PC-9 (cell line): ENCODE data around the gene TM9SF1. TPM values are rescaled to one million over a fixed set of nuclear protein-coding genes. Genes with fewer than 3 reads are reported as not detected.

Source experiments
- BruUV-seq: library from RNA; stranded (reverse); fragments of 400-500 nt; replicated peaks from 2 replicates; lab custom pipeline; 2021; lab: Mats Ljungman, UMichigan
- CTCF ChIA-PET: fragments of 300-600 bp; sonication (Branson Sonifier 250); formaldehyde crosslinking; loops from one replicate; lab custom pipeline; 2022; ENCODE audit warnings: antibody characterized with exemption; lab: Charles Lee
- POLR2A ChIA-PET: fragments of 300-600 bp; sonication (Branson Sonifier 250); formaldehyde crosslinking; loops from one replicate; lab custom pipeline; 2022; ENCODE audit warnings: antibody characterized with exemption; ENCODE audit not compliant: unreplicated experiment; lab: Charles Lee
- DNase-seq, 2 experiments: peaks; one replicate each; pipeline versions ENCODE4 v3.0.0 to v3.0.0-alpha.2; 2015 to 2022; ENCODE audit warnings: mixed read lengths in 1 of 2
- H2AFZ ChIP-seq: fragments of 200-600 bp; sonication (generic); 2 replicates; pipeline ENCODE4 v1.8.1; 2017; ENCODE audit warnings: antibody characterized with exemption
- H3F3A ChIP-seq: fragments of 200-600 bp; sonication (generic); 2 replicates; pipeline ENCODE4 v1.8.1; 2017; ENCODE audit warnings: antibody characterized with exemption, mild to moderate bottlenecking, low read depth; ENCODE audit not compliant: insufficient read depth
- H3K27ac ChIP-seq: fragments of 200-600 bp; sonication (generic); 2 replicates; pipeline ENCODE4 v1.6.1; 2016; ENCODE audit warnings: mixed run types
- H3K27me3 ChIP-seq: fragments of 200-600 bp; sonication (generic); 2 replicates; pipeline ENCODE4 v1.6.1; 2016; ENCODE audit warnings: low read depth, mixed run types; ENCODE audit not compliant: insufficient read depth
- H3K36me3 ChIP-seq: fragments of 200-600 bp; sonication (generic); 2 replicates; pipeline ENCODE4 v1.6.1; 2016; ENCODE audit warnings: low read depth, mixed run types
- H3K4me1 ChIP-seq: fragments of 200-600 bp; sonication (generic); replicated peaks from 2 replicates; pipeline ENCODE4 v1.6.1; 2016; ENCODE audit warnings: mixed run types; ENCODE audit not compliant: insufficient read depth
- H3K4me2 ChIP-seq: fragments of 200-600 bp; sonication (generic); 2 replicates; pipeline ENCODE4 v1.6.1; 2017; ENCODE audit warnings: mixed run types
- H3K4me3 ChIP-seq: fragments of 200-600 bp; sonication (generic); 2 replicates; pipeline ENCODE4 v1.6.1; 2016; ENCODE audit warnings: mixed run types
- H3K79me2 ChIP-seq: fragments of 200-600 bp; sonication (generic); 2 replicates; pipeline ENCODE4 v1.6.1; 2017; ENCODE audit warnings: low read depth, mixed run types
- H3K9me2 ChIP-seq: fragments of 200-600 bp; sonication (generic); 2 replicates; pipeline ENCODE4 v1.8.1; 2017; ENCODE audit warnings: mild to moderate bottlenecking; ENCODE audit not compliant: insufficient read depth
- H3K9me3 ChIP-seq: fragments of 200-600 bp; sonication (generic); 2 replicates; pipeline ENCODE4 v1.8.1; 2016; ENCODE audit warnings: low read depth; ENCODE audit not compliant: insufficient read depth
- H4K20me1 ChIP-seq: fragments of 200-600 bp; sonication (generic); 2 replicates; pipeline ENCODE4 v1.8.1; 2017; ENCODE audit not compliant: insufficient read depth
- CTCF ChIP-seq: fragments of 200-600 bp; sonication (generic); conservative IDR thresholded peaks from 2 replicates; pipeline ENCODE4 v1.6.1; 2017; ENCODE audit warnings: mixed run types, antibody characterized with exemption, mild to moderate bottlenecking, moderate library complexity
- EZH2 ChIP-seq: fragments of 200-600 bp; sonication (generic); IDR thresholded peaks from 2 replicates; pipeline ENCODE4 v1.8.0; 2017; ENCODE audit warnings: antibody characterized with exemption, low read depth
- intact Hi-C: fragments of 100-400 bp; cut with micrococcal nuclease; formaldehyde crosslinking; loops from one replicate; pipeline ENCODE4 v1.10.0; 2022; ENCODE audit not compliant: unreplicated experiment
- total RNA-seq: library from RNA; stranded (reverse); gene quantifications from 2 replicates; pipeline ENCODE4 v1.2.3, GENCODE V29; 2021

The TM9SF1 gene
- total RNA-seq, 1 experiment from 2014 or later, result 37.3 TPM

GRCh38 chr14:24146453-24146977 lies 48.7 kb downstream of the TM9SF1 start, which contains the start of gene PSME2:
TSS of gene PSME2 (minus strand) at chr14:24146610. CDS start at chr14:24146581, 29 bp downstream.
- Histone ChIP-seq H3K9me3 (no peaks in the 10 kb centered on the region), H2AFZ (peak within 1 kb of the TSS; percentile 79), H3K36me3 (no peaks in the 10 kb centered on the region; the same call in 1 of the 2 replicates), H3F3A (peaks cover 10% of the 10 kb centered on the region), H3K27ac (peak within 1 kb of the TSS; percentile 29; the same call in 1 of the 2 replicates), H3K79me2 (peaks cover 37% of the 10 kb centered on the region), H3K27me3 (no peaks in the 10 kb centered on the region), H3K9me2 (no peaks in the 10 kb centered on the region), H3K4me3 (peak within 1 kb of the TSS; percentile 63), H3K4me1 (peaks cover 15% of the 10 kb centered on the region), H3K4me2 (peak within 1 kb of the TSS; percentile 93), H4K20me1 (no peaks in the 10 kb centered on the region)
- POLR2A ChIA-PET, result interaction anchor here (0.5 to 1.8 kb wide), 4 partner anchors 32 to 1026 kb away, joined by 3 to 26 read pairs (median 3); partner anchors contain the start of genes DCAF11 and NRL
- DNase-seq, result peak; percentile 90 to 95
- CTCF ChIA-PET, result interaction anchor here (0.6 to 1.4 kb wide), 4 partner anchors 15 to 637 kb away, joined by 3 to 4 read pairs (median 4); partner anchors contain the start of genes DCAF11, IRF9 and NRL
- no peak for TF ChIP-seq CTCF
- TF ChIP-seq EZH2, result no peak
- BruUV-seq, result no TSS peak
- intact Hi-C loops, result loop anchor here (1.0 to 2.0 kb wide), 2 partner anchors 32 to 66 kb away; partner anchors contain the start of genes CHMP4A, DCAF11 and NRL

DNA sequence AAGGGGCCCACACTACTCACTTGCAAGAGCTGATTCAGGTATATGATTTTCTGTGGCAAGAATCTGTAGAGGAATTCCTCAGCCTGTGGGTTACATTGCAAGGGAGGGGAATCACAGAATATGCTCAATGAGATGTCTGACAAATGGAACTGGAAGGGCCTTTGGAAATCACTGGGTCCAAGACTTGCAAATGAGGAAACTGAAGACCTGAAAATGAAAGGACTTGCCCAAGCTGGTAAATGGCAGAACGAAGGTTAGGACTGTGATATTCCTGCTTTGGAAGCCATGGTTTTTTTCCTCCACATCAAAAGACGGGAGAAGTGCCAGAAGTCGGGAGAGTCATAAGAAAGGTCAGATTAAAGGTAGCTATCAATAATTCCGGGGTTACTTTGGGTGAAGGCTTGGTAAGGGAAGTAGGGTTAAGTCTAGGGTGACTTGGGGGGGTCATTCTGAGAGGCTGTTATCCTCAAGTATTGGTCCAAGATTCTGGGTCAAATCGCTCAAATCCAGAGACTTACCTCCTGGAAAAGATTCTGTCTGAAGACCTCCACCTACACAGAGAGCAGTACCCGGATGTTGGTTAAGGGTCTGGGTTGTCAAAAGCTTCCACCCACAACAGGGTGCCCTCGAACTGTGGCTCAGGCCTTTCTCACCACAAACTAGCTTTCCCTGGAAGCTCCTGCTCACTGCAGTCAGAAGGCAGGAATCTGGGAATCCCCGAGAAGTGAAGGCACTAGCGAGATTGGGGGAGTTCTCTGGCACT lies 49.4 kb downstream of the TM9SF1 start:
- TF ChIP-seq EZH2 (no peak), CTCF (no peak)
- Histone ChIP-seq H3K9me2 (no peaks in the 10 kb centered on the region), H3K4me2 (peak overlapping the region; percentile 93), H3K9me3 (no peaks in the 10 kb centered on the region), H3K4me3 (peak overlapping the region; percentile 63), H3F3A (peaks cover 10% of the 10 kb centered on the region), H3K27ac (peak overlapping the region; percentile 29; the same call in 1 of the 2 replicates), H2AFZ (peak overlapping the region; percentile 79), H3K79me2 (peaks cover 37% of the 10 kb centered on the region), H3K4me1 (peaks cover 15% of the 10 kb centered on the region), H3K27me3 (no peaks in the 10 kb centered on the region), H4K20me1 (no peaks in the 10 kb centered on the region), H3K36me3 (no peaks in the 10 kb centered on the region; the same call in 1 of the 2 replicates)
- TSS peak; percentile 53 for BruUV-seq
- POLR2A ChIA-PET, result interaction anchor here (0.5 to 1.8 kb wide), 3 partner anchors 9 to 35 kb away, joined by 4 to 26 read pairs (median 5); partner anchors contain the start of genes DCAF11 and NRL
- intact Hi-C loops, result loop anchor here (1.0 to 2.0 kb wide), 2 partner anchors 32 to 67 kb away; partner anchors contain the start of genes CHMP4A, DCAF11 and NRL
- DNase-seq, result no peak
- CTCF ChIA-PET, result interaction anchor here (0.6 to 1.4 kb wide), 3 partner anchors 15 to 54 kb away, joined by 3 to 4 read pairs (median 4); partner anchors contain the start of genes DCAF11, IRF9 and NRL

GRCh38 chr14:24145219-24145618 lies 50.0 kb downstream of the TM9SF1 start:
- Histone ChIP-seq H3K79me2 (peaks cover 37% of the 10 kb centered on the region), H3K4me1 (peaks cover 15% of the 10 kb centered on the region)
- no TSS peak for BruUV-seq

More at GRCh38 chr14:24145219-24145618, 50.0 kb downstream of the TM9SF1 start:
- no peak overlapping the region for H2AFZ ChIP-seq
- H3K27me3 ChIP-seq, result no peaks in the 10 kb centered on the region
- no peak for TF ChIP-seq EZH2
- no peak for TF ChIP-seq CTCF
- peaks cover 10% of the 10 kb centered on the region for H3F3A ChIP-seq
- no peaks in the 10 kb centered on the region for H3K9me2 ChIP-seq
- no peak for DNase-seq
- H3K9me3 ChIP-seq, result no peaks in the 10 kb centered on the region
- no peaks in the 10 kb centered on the region; the same call in 1 of the 2 replicates for H3K36me3 ChIP-seq
- ChIA-PET POLR2A (interaction anchor here (0.6 kb wide), 1 partner anchor 8 kb away, joined by 5 read pairs; no protein-coding TSS in a partner anchor), CTCF (interaction anchor here (0.6 kb wide), 2 partner anchors 11 to 53 kb away, joined by 4 to 5 read pairs; no protein-coding TSS in a partner anchor)
- intact Hi-C loops, result no loop called here
- H3K4me2 ChIP-seq, result peak overlapping the region; percentile 93
- peak overlapping the region; percentile 63; the same call in 1 of the 2 replicates for H3K4me3 ChIP-seq
- no peak overlapping the region for H3K27ac ChIP-seq
- H4K20me1 ChIP-seq, result no peaks in the 10 kb centered on the region
